GM12872 (cell line): ENCODE results near the gene OTC.

Experiments used
- TF ChIP-seq, protein P1 (sequence below): IDR thresholded peaks from 3 replicates; pipeline ENCODE4 v1.5.1; 2011; ENCODE audit warnings: low read depth, mild to moderate bottlenecking, low read length, moderate library complexity; ENCODE audit not compliant: insufficient read depth

OTC gene

DNA sequence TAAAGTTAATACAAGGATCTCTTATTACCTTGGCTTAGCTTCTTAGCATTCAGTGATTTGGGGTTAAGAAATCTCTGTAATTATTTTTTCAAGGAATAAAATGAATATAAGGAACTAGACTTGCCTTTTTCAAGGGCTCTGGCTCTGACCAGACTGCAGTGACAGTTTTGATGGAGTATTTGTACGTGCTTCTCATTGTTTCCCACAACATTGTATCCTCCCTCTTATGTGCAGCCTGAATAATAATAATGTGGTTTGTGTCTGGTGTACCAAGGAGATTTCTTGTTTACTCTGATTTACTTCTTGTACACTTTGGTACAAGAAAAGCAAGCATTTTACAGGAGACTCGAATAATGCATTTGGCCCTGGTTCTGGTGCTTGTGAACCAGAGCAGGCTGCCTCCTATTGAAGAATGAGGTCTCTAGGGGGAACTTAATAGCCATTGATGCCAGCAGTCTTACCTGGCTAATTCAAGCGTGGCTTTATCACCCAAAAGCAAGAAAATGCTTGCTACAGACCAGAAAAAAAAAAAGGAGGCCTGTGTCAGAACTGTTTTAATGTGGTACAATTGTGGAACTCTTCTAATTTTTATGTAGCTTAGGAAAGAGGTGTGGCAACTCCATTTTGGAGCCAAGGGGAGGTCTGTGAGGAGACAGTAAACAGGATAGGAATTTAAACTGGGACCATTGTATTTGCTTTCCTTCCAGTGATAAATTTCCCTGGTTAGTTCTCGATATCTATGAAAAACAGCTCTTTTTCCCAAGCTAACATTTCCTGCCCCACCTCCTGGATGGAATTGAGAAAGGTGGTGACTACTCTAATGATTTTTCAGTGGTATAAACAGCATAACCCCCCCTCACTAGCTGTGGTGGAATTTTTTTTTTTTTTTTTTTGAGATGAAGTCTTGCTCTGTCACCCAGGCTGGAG is 5.6 kb downstream of the OTC start:
- TF ChIP-seq, protein P1, sequence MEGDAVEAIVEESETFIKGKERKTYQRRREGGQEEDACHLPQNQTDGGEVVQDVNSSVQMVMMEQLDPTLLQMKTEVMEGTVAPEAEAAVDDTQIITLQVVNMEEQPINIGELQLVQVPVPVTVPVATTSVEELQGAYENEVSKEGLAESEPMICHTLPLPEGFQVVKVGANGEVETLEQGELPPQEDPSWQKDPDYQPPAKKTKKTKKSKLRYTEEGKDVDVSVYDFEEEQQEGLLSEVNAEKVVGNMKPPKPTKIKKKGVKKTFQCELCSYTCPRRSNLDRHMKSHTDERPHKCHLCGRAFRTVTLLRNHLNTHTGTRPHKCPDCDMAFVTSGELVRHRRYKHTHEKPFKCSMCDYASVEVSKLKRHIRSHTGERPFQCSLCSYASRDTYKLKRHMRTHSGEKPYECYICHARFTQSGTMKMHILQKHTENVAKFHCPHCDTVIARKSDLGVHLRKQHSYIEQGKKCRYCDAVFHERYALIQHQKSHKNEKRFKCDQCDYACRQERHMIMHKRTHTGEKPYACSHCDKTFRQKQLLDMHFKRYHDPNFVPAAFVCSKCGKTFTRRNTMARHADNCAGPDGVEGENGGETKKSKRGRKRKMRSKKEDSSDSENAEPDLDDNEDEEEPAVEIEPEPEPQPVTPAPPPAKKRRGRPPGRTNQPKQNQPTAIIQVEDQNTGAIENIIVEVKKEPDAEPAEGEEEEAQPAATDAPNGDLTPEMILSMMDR = no peak

DNA sequence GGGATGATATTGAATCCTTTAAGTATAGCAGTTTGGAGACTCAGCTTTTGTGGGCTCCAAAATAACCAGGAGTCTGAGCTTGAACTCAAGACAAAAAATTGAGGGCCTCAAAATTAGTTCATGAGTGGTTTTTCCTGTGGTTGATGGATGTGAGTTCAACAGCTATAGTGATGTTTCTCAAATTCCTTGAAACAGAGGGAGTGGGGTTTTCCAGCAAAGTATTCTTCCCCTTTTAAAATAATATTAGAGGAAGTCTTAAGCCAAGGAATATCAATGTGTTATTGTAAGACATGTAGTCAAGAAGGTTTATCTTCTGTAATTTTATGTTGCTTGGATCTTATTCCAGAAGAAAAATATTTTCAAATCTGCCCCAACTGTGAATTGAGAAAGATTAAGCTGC is 10.6 kb downstream of the OTC start:
- TF ChIP-seq, protein P1 = no peak

DNA sequence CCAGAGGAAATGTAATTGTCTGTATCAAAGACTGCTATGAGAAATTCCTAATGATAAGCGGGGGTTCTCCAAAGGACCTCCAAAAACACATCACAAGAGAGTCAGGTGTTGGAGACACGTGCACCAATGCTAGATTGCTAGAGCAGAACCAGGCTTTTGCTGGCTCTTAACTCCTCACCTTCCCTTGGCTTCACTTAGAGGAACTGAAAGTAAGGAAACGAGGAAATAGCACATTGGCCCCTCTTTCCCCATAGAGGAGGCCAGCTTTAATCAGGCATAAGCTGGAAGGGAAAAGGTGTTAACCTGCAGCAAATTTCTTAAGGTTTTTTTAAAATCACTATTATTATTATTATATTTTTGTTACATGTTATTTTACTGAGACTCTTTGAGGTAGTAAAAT is 13.6 kb downstream of the OTC start:
- TF ChIP-seq, protein P1 = no peak

DNA sequence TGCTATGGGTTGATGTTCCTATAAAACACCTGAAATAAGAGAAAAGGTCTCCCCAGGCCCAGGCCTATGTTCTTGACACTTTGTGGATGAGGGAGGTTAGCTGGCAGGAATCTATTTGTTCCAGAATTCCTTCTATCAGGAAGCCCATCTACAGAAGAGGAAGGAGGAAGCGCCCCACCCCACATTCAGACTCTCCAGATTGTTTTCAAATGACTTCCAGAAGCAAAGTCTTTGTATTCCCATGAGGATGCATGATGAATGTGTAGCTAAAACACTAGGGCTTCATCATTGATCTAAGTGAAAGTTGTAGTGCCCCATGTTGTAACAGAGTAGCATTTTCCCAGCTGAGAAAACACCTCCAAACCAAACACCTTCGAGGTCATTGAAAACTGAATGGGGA is 16.4 kb downstream of the OTC start:
- TF ChIP-seq, protein P1 = no peak

DNA sequence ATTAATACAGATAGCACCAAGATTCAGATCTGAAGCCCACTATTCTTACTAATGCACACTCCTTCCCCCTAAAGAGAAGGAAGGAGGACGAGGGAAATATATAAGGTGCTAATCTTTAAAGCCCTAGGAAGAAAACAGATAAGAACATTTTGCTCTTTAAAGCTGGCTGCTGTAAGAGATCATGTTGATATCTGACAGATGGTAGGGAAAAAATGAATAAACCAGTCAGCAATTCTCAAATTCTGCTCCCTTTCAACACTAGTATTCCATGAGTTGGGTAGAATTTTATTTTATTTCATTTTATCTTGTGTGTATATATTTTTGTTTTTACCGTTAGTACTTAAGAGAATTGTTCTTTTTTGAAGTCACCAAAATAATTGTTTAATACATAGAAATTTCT is 19.2 kb downstream of the OTC start:
- TF ChIP-seq, protein P1 = no peak

DNA sequence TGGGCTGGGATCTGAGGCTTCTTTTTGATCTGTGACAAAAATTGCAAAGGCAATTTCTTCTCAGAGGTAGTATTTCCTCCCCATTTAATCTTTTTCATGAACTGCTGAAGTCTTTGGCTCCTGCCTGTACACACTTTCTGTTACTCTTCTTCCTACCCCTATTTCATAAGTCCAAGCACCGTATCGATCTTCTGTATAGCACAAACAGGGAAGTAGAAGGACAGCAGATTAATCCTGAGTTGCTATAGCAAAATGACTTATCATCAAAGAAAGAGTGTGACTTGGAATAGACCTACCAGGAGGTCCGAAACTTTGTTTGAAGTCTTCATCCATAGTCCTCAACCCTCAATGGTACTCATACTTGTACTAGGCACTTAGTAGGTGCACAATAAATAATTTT is 22.0 kb downstream of the OTC start:
- TF ChIP-seq, protein P1 = no peak

DNA sequence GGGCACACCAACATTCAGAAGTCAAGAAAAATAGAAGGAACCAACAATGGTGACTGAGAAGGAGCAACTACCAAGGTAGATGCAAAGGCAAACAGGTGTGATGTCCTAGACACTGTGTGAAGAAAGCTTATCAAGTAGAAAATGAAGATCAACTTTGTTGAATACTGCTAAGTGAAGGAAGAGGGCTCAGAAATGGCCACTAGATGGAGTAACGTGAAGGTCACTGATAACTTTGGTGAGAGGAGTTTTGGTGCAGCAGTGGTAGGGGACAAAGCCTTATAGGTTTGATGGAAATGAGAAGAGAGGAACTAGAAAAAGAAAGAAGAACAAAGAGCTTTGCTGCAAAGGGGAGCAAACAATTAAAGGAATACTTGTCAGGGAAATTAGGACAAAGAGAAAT is 23.5 kb downstream of the OTC start:
- TF ChIP-seq, protein P1 = peak; percentile 53
